Islet precursor cell (in vitro differentiated cells): Measurements from ENCODE around the gene REL.
"Not testable (repeated sequence)": the region's sequence is repeated elsewhere in the genome, so short reads cannot be mapped to it uniquely, and the experiment has no call there.

Experiments used
- DNase-seq: peaks from one replicate; pipeline ENCODE4 v3.0.0-alpha.2; 2018

The REL gene

GRCh38 chr2:60868589-60869273 lies 12.6 kb upstream of the REL start:
- no peak for DNase-seq

- DNase-seq = no peak
Observed at GRCh38 chr2:60872510-60872928, 8.9 kb upstream of the REL start.

DNA sequence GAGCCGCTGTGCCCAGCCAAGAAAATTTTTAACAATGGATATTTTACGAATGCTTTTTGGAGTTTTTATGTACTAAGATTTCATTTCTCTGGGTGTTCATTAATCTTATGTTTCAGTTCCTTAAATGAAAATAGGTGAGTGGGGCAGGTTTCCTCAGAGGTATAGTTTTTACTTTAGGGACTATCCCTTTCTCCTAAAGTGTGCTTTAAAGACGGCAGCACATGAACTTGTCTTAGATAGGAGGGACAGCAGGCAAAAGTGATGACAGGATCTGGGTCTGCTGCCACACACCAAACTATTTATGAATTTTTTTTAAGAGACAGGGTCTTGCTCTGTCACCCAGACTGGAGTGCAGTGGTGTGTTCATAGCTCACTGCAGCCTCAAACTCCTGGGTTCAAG lies 8.0 kb upstream of the REL start:
- DNase-seq = no peak

DNA sequence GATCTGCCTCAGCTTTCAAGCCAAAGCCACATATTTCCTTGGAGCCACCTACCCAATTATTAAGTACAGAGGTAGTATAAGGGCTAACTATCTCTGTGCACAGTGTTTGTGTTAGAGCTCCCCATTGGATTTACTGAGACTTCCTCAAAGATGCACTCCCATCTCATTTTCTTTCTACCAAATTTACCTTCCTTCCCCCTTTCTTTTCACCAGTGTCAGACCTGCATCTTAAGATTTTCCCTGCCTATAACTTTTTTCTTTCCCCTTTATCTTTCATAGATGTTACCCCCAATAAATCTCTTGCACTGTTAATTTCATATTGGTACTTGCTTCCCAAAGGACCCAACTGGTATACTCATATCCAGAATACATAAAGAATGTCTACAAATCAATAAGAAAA lies 5.9 kb upstream of the REL start:
- DNase-seq = no peak

- no peak for DNase-seq
Observed at GRCh38 chr2:60880643-60881046, 729 bp upstream of the REL start.

DNA sequence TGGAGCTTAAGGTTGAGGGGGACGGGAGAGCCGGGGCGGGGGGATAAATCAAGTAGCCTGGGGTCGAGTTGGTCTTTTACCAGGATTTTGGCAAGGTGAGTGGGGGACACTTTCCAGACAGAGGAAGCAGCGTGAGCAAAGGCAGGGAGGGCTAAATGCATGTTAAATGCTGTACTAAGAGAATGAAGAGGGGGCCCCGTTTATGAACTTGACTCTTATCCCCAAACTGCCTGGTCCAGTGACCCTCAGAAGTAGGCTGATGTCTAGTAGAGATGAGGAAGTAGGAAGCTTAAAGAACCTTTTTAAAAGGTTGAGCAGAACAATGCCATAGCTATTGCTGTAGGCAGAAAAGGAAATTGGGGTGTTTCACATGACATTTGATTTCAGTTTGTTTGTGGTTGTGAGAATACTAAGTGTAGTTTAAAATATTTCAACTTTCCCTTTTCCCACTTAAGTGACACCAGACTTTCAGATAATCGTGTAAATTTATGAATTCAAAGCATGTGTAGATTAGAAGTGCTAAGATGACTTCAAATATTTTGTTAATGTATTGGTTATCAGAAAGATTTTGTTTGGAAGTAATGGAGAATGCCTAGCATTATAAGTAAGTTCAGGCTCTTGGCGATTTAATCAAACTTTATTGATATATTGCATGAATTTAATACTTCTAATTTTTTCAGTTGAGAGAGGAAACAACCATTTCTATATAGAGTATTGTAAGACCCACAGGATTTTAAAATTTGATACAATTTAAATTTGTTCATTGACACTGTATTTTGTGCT lies 1.8 kb downstream of the REL start:
- DNase-seq = peak; percentile 55

DNA sequence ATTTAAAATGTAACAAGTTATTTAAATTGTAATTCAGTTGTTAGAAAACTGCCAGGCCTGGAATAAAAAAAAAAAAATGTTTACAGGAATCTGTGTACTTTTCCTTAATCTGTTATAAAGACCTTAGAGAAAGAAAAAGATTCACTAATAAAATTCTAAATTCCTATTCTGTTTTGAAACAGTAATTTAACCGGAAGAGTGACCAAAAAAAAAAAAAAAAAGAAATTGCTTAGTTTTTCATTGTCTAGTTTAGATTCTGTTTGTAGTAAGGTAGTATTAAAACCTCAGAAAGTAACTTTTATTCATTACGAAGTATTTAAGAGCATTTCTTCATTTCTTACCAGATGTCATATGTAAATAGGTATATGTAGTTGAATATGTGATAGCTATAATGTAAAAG lies 2.5 kb downstream of the REL start:
- DNase-seq = no peak

- DNase-seq = no peak
Observed at GRCh38 chr2:60884800-60885199, 3.4 kb downstream of the REL start.

DNA sequence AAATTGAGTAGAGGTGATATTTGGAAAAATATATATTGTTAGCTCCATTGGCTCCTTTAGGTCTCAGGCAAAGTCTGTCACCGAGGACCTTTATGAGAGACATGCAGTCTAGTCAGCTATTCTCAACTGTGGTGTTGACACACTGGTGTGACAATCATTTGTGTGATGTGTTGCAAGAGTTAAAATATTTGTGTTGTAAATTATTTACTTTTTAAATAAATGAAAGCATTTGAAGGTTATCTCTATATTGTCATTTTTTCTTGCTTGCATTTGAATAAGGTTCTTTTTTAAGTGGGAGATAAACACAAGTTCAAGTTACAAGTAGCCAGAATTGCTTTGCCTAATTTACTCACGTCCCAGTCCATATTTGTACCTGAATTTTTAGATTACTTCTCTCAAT lies 4.3 kb downstream of the REL start:
- DNase-seq = no peak

DNA sequence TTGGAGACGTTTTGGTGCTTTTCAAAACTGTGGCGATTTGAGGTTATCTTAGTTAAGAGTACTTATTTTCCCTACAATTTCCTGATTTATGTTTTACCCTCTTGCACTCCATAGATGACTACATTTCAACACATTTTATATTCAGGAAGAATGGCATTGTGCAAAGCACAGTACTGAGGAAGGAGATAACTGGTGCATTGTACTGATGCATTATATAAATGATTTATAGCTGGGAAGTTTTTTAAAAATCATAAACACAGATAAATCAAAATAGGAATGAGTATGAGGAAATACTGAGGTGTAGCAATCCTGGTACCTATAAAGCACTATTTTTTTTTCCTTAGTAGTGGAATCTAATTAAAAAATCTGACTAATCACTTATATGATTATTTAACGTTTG lies 5.6 kb downstream of the REL start:
- no peak for DNase-seq

- DNase-seq = no peak
Observed at GRCh38 chr2:60888853-60889252, 7.5 kb downstream of the REL start.

DNA sequence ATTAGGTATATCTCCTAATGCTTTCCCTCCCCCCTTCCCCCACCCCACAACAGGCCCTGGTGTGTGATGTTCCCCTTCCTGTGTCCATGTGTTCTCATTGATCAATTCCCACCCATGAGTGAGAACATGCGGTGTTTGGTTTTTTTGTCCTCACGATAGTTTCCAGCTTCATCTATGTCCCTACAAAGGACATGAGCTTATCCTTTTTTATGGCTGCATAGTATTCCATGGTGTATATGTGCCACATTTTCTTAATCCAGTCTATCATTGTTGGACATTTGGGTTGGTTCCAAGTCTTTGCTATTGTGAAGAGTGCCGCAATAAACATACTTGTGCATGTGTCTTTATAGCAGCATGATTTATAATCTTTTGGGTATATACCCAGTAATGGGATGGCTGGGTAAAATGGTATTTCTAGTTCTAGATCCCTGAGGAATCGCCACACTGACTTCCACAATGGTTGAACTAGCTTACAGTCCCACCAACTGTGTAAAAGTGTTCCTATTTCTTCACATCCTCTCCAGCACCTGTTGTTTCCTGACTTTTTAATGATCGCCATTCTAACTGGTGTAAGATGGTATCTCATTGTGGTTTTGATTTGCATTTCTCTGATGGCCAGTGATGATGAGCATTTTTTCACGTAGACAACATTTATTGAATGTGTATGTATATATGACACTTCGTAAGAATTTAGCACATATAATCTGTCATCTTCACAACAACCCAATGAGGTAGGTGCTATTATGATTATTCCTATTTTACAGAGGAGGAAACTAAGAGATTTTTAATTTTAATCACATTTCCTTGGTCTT lies 8.4 kb downstream of the REL start:
- DNase-seq = not testable (repeated sequence)

- DNase-seq = no peak
Observed at GRCh38 chr2:60890393-60890707, 9.0 kb downstream of the REL start.

- DNase-seq = no peak
Observed at GRCh38 chr2:60891180-60891579, 9.8 kb downstream of the REL start.

- DNase-seq = no peak
Observed at GRCh38 chr2:60898567-60898966, 17.2 kb downstream of the REL start.

DNA sequence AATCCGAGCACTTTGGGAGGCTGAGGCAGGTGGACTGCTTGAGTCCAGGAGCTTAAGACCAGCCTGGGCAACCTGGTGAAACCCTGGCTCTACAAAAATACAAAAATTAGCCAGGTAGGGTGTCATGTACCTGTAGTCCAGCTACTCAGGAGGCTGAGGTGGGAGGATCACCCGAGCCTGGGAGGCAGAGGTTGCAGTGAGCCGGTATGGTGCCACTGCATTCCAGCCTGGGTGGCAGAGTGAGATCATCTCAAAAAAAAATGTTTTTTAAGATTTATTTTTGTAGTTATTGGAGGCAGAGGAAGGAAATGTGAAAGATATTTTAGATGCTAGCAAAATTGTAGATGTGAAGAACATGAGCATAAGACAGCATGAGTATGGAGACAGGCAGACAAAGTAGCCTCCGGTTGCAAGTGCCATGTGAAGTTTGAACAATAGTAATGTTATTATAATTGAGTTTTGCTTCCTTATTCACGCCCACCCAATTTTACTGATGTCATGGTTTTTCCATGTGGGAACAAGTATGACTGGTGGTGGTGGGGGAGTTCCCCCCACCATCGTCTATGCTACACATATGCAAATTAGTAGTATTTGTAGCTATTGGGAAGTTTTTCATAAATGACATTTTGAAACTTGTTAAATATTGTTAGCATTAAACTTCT lies 18.0 kb downstream of the REL start:
- no peak for DNase-seq

DNA sequence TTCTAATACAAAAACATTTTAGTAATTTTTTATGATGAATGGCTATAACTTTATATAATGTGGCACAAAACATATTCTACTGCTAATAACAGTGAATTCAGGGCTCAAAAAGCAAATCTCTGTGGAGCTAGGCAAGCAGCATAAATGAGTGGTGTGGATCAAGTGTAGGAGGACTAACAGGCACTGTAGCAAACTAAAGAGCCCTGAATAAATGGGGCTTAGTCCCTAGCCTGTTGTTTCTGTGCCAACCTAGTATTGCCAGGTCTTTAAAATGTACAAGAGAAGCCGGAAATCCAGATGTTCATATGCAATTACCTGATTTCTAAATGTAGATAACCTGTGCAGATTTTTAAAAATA lies 18.5 kb downstream of the REL start:
- no peak for DNase-seq

- DNase-seq = not testable (repeated sequence)
Observed at GRCh38 chr2:60901296-60901695, 19.9 kb downstream of the REL start.

GRCh38 chr2:60905867-60906266 lies 24.5 kb downstream of the REL start:
- DNase-seq = not testable (repeated sequence)

- no peak for DNase-seq
Observed at GRCh38 chr2:60906395-60906794, 25.0 kb downstream of the REL start.

GRCh38 chr2:60907329-60907728 lies 26.0 kb downstream of the REL start:
- no peak for DNase-seq

DNA sequence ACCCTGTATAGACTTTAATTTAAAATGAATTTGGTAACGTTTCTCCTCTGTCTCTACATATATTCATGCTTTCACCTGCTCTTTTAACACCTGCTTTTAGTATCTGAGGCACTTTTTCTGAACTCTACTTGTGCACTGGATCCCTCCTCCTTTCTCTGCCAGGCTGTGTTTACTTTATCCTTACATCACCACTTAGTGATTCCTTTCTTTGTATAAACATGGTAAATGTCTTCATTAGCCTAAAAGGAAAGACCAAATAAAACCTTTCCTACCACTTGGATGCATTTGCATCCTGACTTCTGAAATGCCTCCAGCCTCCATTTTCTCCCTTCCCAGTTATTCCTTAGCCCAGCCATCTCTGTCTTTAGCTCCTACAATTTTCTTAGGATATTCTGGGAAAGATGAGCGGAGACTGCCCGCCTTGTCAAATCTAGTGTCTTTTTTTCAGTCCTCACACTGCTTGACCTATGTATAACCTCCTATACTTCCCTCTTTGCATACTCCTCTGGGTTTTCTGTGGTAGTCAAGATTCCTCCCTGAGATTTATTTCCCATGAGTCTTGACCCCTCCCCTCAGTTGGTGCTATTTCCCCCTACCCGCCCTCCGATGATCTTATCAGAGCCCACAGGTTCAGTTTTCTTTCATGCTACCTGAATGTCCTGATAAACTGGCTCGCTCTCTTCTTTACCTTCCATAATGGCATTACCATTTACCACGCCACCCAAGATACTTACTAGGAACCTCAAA lies 44.8 kb downstream of the REL start:
- DNase-seq = no peak
